Endodermal cell (in vitro differentiated cells): ENCODE data around the gene GUCY1B1. TPM values are rescaled to one million over a fixed set of nuclear protein-coding genes. Genes with fewer than 3 reads are reported as not detected.

ENCODE experiments used
- DNase-seq: peaks from one replicate; pipeline ENCODE4 v3.0.0-alpha.2; 2017
- H3K27ac ChIP-seq: 2 replicates; pipeline ENCODE4 v1.5.1; 2013; ENCODE audit warnings: mild to moderate bottlenecking, low read depth, low read length, moderate library complexity
- H3K27me3 ChIP-seq: 2 replicates; pipeline ENCODE4 v1.6.1; 2013; ENCODE audit warnings: mild to moderate bottlenecking, low read length, moderate library complexity; ENCODE audit not compliant: insufficient read depth, control insufficient read depth, poor library complexity, severe bottlenecking
- H3K36me3 ChIP-seq: 2 replicates; pipeline ENCODE4 v1.7.0; 2013; ENCODE audit warnings: mild to moderate bottlenecking, low read length, moderate library complexity; ENCODE audit not compliant: control insufficient read depth, insufficient read depth
- H3K4me1 ChIP-seq: one replicate; pipeline ENCODE4 v1.7.0; 2013; ENCODE audit warnings: low read length; ENCODE audit not compliant: control insufficient read depth, insufficient read depth
- H3K4me3 ChIP-seq: 2 replicates; pipeline ENCODE4 v1.5.1; 2013; ENCODE audit warnings: mild to moderate bottlenecking, low read length, moderate library complexity
- H3K9ac ChIP-seq: 2 replicates; pipeline ENCODE4 v1.6.1; 2013; ENCODE audit warnings: mild to moderate bottlenecking, low read length, moderate library complexity; ENCODE audit not compliant: poor library complexity, severe bottlenecking; ENCODE audit errors: extremely low read depth
- H3K9me3 ChIP-seq: 2 replicates; pipeline ENCODE4 v1.6.1; 2013; ENCODE audit warnings: mild to moderate bottlenecking, low read length, moderate library complexity; ENCODE audit not compliant: control insufficient read depth
- H3K27ac Mint-ChIP-seq: 2 replicates; pipeline ENCODE4 v1.8.0; 2020; ENCODE audit warnings: mixed read lengths
- H3K27me3 Mint-ChIP-seq: 2 replicates; pipeline ENCODE4 v1.8.0; 2021; ENCODE audit warnings: mild to moderate bottlenecking, mixed read lengths; ENCODE audit not compliant: insufficient read depth
- H3K36me3 Mint-ChIP-seq: 2 replicates; pipeline ENCODE4 v1.8.0; 2020; ENCODE audit warnings: low read depth, mixed read lengths
- H3K4me1 Mint-ChIP-seq: 2 replicates; pipeline ENCODE4 v1.8.0; 2020; ENCODE audit warnings: mixed read lengths
- H3K4me3 Mint-ChIP-seq: 2 replicates; pipeline ENCODE4 v1.8.0; 2020; ENCODE audit warnings: mild to moderate bottlenecking, moderate library complexity, mixed read lengths
- H3K9me3 Mint-ChIP-seq: 2 replicates; pipeline ENCODE4 v1.8.0; 2020; ENCODE audit warnings: mild to moderate bottlenecking, mixed read lengths
- WGBS, 2 experiments: methylation state at CpG; one replicate each; pipeline versions ENCODE4 v1.1.5 to v1.1.7; 2013; ENCODE audit warnings: missing lambda C conversion rate in 2 of 2, mixed read lengths in 1 of 2; ENCODE audit not compliant: insufficient coverage in 1 of 2, insufficient read length in 1 of 2; 5-methylcytosine and 5-hydroxymethylcytosine counted together
- total RNA-seq, 2 donors: library from RNA; stranded (reverse); fragmentation: NEBNext Ultra II Directional in 1 of 2; extraction: Animal tissue kit (Norgen Biotek cat#: 25700) in 1 of 2; gene quantifications; 2 replicates in 1 of 2; 3 replicates in 1 of 2; pipeline ENCODE4 v1.2.1, GENCODE V29; 2021
- TF ChIP-seq, protein P1 (sequence below): fragments of 200-600 bp; sonication (generic); conservative IDR thresholded peaks from 2 replicates; pipeline ENCODE4 v1.5.0; 2021; ENCODE audit warnings: antibody characterized with exemption, mild to moderate bottlenecking

The GUCY1B1 gene
- total RNA-seq, 2 donors from 2014 or later = 1.8 to 3.4 TPM

DNA sequence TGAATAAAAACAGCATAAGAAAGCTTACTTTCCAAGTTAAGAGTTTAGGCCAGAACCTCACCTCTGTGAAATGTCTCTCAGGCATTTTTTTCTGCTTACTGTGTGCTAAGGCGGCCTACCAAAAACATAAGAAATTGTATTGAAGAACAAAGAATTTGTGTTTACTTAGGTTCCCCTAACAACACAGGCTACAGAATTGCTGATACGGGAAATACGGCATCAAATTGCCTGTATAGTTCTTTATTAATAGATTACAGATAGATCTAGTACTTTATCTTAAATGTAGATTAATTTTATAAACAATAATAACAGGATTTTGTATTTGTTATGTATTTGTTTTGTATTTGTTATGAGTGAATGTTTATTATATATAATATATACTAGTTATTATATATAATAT is 94.4 kb downstream of the GUCY1B1 start:
- no peaks in the 10 kb centered on the region for H3K36me3 ChIP-seq
- Mint-ChIP-seq H3K4me3 (no peak overlapping the region), H3K9me3 (peaks cover 18% of the 10 kb centered on the region)

DNA sequence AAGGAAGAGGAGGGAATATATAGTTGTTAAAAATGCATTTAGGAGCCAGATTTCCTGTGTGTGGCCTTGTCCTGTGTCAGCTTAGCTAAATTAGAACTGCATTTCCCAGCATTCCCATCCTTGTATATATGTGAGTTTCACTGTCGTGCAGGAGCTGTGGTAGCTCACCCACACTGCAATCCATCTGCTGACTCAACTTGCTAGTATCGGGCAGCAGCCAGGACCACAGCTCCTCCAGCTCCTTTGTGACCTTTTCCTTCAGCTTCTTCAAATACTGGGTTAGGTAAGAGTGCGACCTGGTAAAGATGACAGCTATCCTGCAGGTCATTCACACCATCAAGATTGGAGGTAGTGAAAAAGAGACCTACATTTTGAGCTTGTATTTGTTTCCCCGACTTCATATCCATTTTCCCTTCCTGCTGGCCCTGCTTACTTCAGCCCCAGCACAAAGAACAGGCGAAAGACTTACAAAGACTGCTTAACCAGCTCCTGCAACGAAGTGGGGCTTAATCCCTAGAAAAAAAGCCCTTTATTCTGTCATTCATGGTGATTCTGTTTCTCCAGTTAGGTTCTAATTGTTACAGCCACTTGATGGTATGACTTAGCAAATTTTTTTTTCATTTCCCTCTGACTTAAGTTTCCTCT is 95.9 kb downstream of the GUCY1B1 start:
- Histone ChIP-seq H3K27ac (no peak overlapping the region), H3K36me3 (no peaks in the 10 kb centered on the region), H3K27me3 (no peaks in the 10 kb centered on the region), H3K9me3 (peaks cover 1% of the 10 kb centered on the region), H3K4me3 (no peak overlapping the region), H3K4me1 (no peaks in the 10 kb centered on the region), H3K9ac (no peak overlapping the region)
- Mint-ChIP-seq H3K27ac (no peak overlapping the region), H3K27me3 (no peaks in the 10 kb centered on the region), H3K4me3 (no peak overlapping the region), H3K36me3 (no peaks in the 10 kb centered on the region), H3K4me1 (peaks cover 7% of the 10 kb centered on the region), H3K9me3 (peaks cover 10% of the 10 kb centered on the region)
- no peak for DNase-seq
- TF ChIP-seq, protein P1, sequence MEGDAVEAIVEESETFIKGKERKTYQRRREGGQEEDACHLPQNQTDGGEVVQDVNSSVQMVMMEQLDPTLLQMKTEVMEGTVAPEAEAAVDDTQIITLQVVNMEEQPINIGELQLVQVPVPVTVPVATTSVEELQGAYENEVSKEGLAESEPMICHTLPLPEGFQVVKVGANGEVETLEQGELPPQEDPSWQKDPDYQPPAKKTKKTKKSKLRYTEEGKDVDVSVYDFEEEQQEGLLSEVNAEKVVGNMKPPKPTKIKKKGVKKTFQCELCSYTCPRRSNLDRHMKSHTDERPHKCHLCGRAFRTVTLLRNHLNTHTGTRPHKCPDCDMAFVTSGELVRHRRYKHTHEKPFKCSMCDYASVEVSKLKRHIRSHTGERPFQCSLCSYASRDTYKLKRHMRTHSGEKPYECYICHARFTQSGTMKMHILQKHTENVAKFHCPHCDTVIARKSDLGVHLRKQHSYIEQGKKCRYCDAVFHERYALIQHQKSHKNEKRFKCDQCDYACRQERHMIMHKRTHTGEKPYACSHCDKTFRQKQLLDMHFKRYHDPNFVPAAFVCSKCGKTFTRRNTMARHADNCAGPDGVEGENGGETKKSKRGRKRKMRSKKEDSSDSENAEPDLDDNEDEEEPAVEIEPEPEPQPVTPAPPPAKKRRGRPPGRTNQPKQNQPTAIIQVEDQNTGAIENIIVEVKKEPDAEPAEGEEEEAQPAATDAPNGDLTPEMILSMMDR = no peak
- 72 to 84% methylated on average over 2 to 6 of the region's 6 CpGs for WGBS, 2 experiments

More for the DNA sequence above, 94.4 kb downstream of the GUCY1B1 start:
- Mint-ChIP-seq H3K27me3 (no peaks in the 10 kb centered on the region), H3K36me3 (no peaks in the 10 kb centered on the region), H3K27ac (no peak overlapping the region), H3K4me1 (peaks cover 7% of the 10 kb centered on the region)
- 100% methylated on average over 1 of the region's 3 CpGs; no CpG with 5 or more reads in 1 of the 2 experiments for WGBS, 2 experiments
- Histone ChIP-seq H3K9me3 (peaks cover 16% of the 10 kb centered on the region), H3K4me1 (no peaks in the 10 kb centered on the region), H3K4me3 (no peak overlapping the region), H3K27me3 (no peaks in the 10 kb centered on the region), H3K9ac (no peak overlapping the region), H3K27ac (no peak overlapping the region)
- no peak for DNase-seq
- TF ChIP-seq, protein P1 = no peak

DNA sequence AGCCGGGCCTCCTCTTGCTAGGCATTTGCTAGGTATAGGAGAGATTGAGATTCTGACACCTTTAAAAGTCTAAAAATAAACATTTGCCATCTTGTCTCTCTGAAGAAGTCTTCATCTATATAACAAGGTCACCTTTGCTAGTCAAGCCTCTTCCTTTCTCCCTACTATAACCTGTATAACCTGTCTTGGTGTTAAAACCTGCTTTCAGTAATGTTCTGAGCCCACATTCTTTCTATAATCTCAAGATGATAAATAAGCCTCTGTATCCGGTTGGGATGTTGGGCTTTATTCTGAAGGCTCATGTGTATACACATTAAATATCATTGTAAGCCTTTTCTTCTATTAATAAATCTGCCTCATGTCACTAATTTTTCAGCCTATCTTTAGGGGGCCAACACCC is 97.1 kb downstream of the GUCY1B1 start:
- H3K4me1 ChIP-seq = no peaks in the 10 kb centered on the region
- no peak overlapping the region for H3K9ac ChIP-seq
- no peak overlapping the region for H3K27ac Mint-ChIP-seq
- H3K27me3 ChIP-seq = no peaks in the 10 kb centered on the region
- H3K4me1 Mint-ChIP-seq = peaks cover 7% of the 10 kb centered on the region
- H3K9me3 ChIP-seq = no peaks in the 10 kb centered on the region
- no peak overlapping the region for H3K4me3 ChIP-seq
- no peaks in the 10 kb centered on the region for H3K36me3 ChIP-seq
- TF ChIP-seq, protein P1 = no peak
- H3K9me3 Mint-ChIP-seq = no peaks in the 10 kb centered on the region
- no peaks in the 10 kb centered on the region for H3K36me3 Mint-ChIP-seq
- no peak overlapping the region for H3K4me3 Mint-ChIP-seq
- no peaks in the 10 kb centered on the region for H3K27me3 Mint-ChIP-seq
- 88% methylated on average over 2 of the region's 2 CpGs; no CpG with 5 or more reads in 1 of the 2 experiments for WGBS, 2 experiments
- no peak overlapping the region for H3K27ac ChIP-seq
- no peak for DNase-seq

Other genes with a start within 250 kb of the GUCY1B1 start
- gene GUCY1A1, start 92.2 kb upstream of the GUCY1B1 start, total RNA-seq = 1 to 10 TPM in 1 of 2 donors, under 1 TPM in 1; 0.58 to 1.1 TPM
- not detected for gene ASIC5, start 107.3 kb downstream of the GUCY1B1 start, total RNA-seq
- gene TDO2, start 144.7 kb downstream of the GUCY1B1 start, total RNA-seq = not detected
- 1 to 10 TPM; 4.2 to 5.4 TPM for gene CTSO, start 194.8 kb downstream of the GUCY1B1 start, total RNA-seq